Stimulated activated naive CD4-positive, alpha-beta T cell (primary cell): ENCODE data around the gene L2HGDH.
"Not testable (repeated sequence)": the region's sequence is repeated elsewhere in the genome, so short reads cannot be mapped to it uniquely, and the experiment has no call there.

Source experiments
- DNase-seq, 6 experiments: peaks; one replicate each; lab custom pipeline; 2025; lab: John Stamatoyannopoulos, UW

The L2HGDH gene

DNA sequence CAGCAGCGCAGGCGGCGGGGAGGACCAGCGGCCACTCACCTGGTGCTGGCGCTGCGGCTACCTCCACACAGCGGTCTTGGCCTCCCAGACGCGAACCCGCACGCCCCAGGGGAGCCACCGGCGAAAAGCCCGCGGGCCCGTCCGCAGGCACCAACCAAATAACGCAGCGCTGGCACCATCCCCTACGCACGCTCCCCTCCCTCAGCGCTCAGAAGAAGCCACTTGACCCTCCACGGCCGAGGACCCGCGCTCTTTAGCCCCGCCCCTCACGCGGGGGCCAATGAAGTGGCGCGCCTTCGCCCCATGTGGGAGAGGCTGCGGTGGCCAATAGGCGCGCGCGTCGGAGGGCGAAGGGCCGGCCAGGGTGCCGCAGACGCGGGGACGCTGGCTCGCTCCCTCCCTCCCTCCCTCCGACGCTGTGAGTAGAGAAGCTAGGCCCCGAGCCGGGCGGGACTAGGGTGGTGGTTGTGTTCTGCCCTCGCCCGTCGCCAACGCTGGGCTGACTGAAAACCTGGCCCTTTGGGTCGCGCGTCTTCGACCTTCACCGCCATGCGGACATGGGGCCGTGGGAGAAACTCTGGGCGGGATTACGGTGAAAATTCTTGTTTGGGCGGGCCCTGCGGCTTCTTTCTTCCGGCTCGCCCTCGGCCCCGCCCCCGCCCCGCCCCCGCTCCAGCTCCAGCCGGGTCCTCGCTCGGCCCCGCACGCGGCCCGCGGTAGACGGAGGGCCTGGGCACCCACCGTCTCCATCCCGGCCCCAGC, at the start of gene L2HGDH, which contains the start of gene DMAC2L:
Gene L2HGDH, minus strand, starts transcription at position 258 of the 762 bp plus-strand sequence. Its CDS starts 79 bp downstream, at position 179.
Gene DMAC2L, plus strand, starts transcription at position 353 of the 762 bp plus-strand sequence. CDS start 9,164 bp downstream, outside the sequence.
- peak; percentile 80 to 97 (median 92) for DNase-seq

- no peak for DNase-seq
Measured at GRCh38 chr14:50360851-50361250, 48.8 kb upstream of the L2HGDH start.

DNA sequence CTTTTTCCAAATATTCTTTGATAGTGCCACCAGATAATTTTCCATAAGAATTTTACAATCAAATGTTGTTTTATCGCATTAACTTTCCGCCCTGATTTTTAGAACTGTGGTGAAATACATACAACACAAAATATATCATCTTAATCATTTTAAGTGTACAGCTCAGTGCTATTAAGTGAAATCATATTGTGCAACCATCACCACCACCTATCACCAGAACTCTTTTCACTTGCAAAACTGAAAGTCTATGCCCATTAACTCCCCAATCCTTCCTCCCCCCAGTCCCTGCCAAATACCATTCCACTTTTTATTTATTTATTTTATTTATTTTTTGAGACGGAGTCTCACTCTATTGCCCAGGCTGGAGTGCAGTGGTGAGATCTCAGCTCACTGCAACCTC, 48.1 kb upstream of the L2HGDH start:
- DNase-seq: no peak

- no peak for DNase-seq
Measured at GRCh38 chr14:50359631-50360030, 47.6 kb upstream of the L2HGDH start.

DNA sequence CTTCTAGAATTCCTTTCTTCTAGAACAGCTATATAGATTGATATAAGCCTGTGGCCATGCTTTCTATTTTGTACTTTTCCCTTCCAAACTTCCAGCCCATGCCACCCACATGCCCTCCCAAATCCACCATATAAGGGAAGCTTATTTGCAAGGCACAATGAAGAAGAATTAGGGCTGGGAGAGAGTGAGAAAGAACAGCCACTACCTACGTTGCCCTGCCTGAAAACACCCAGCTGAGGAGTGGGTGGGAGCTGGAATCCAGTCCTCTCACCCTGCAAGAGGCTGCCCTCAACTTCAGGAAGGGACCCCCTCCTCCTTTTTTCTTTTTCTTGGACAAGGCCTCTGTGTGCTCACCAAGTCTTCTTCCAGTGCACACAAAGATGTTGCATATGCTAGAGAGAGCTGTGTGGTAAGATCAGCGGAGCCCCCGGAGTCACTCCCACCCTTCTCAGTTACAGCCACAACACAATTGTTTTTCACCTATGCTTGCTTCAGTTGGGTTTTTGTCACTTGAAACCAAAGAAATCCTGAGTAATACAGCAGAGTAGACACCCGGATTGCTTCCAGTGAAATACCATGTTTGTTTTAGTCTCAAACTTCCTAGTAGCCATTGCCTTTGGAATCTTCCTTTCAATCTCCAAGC, 45.8 kb upstream of the L2HGDH start:
- no peak for DNase-seq

- no peak for DNase-seq
Measured at GRCh38 chr14:50357124-50357523, 45.1 kb upstream of the L2HGDH start.

GRCh38 chr14:50356283-50356682, 44.3 kb upstream of the L2HGDH start:
- not testable (repeated sequence) for DNase-seq

DNA sequence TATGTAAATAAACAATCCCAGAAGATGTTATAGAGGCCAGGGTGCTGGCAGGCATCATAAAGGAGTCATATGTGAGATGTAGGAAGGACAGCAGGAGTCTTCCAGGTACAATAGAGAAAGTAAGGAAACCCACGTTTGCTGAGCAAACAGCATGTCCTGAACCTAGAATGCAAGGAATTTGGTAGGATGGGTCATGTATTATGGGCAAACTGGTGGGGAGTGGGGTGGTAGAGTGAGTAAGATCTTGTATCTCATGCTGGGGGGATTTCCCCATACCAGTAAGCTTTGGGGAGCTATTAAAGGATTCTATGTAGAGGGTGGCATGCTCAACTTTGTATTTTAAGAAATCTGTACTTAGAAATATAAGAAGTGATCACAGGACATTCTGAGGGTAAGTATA, 43.7 kb upstream of the L2HGDH start:
- DNase-seq: no peak

DNA sequence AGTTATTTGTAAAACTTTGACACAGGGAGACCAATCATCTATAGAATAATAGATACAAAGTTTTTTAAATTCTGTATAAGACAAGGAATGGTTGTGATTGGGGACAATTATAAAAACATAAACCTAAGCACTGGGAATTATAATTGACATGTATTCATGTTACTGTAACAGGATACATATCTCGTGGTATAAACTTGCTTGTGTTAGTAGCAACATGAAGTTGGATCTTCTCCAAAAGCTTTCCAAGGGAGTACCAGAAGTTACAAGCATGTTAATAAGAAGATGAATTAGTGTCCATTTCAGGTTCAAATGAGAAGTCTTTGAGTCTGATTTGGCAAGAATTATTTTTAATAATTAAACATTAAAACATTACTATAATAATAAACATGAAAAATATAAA, 42.5 kb upstream of the L2HGDH start:
- DNase-seq: no peak

- DNase-seq: no peak
Measured at GRCh38 chr14:50353126-50353525, 41.1 kb upstream of the L2HGDH start.

DNA sequence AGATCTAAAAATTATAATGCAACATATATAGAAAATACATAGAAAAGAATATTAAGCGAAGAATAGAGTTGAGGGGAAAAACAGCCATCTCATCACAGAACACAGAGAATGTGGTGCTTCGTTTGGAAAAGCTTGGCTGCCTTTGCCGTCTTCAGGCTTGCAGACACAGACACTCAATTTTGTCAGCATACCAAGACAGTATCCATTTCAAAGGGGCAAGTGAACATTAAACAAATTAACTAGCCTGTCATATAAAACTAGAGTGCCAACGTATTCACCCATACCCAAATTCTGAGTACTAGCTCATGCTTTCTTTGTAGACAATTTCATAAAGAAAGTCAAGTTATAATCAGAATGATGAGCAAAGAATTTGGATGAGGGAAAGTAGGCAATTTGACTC, 40.6 kb upstream of the L2HGDH start:
- no peak for DNase-seq

GRCh38 chr14:50350975-50351374, 38.9 kb upstream of the L2HGDH start:
- no peak for DNase-seq

GRCh38 chr14:50348933-50349332, 36.9 kb upstream of the L2HGDH start:
- DNase-seq: no peak

DNA sequence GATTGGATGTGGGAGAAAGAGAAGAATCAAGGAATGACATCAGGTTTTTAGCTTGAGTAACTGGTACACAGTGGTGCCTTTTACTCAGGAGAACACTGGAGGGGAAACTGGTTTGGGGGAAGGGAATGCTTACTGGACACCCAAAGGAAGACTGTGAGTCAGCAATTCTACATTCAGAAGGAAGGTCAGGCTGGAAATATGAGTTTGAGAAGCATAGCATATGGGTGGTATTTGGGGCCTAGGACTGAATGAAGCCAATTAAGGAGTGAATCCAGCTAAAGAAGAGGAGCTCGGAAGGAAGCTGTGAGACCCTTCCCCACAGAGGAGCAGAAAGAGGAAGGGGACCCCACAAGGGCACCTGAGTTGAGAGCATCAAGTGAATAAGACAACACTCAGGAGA, 35.5 kb upstream of the L2HGDH start:
- DNase-seq: no peak

DNA sequence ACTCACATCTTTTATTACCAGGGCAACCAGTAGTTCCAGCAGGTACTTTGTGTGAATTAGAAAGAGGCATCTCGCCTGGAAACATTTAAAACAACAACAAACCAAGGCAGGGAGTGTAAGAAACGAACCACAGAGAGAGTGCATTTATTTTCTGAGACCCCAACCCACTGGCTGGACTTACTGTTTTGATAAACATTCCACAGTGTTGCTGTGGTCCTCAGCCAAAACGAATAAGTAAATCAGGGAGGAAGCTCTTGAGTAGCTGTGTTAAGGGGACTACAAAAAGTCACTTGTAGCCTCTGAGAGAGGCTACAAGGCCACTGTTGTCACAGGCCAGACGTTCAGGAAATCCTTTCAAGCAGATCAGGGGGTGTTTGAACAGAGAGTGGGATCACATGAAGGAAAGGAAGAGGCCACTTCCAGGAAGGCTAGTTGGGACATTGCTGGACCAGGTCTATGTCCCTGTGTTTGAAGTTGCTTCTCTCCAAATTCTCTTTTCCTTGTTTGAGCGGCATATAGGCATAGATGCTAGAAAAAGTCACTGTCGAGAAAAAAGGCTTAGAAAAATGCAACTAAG, 33.9 kb upstream of the L2HGDH start:
- DNase-seq: no peak

- DNase-seq: no peak
Measured at GRCh38 chr14:50344876-50345563, 33.0 kb upstream of the L2HGDH start.

- DNase-seq: no peak
Measured at GRCh38 chr14:50344116-50344775, 32.2 kb upstream of the L2HGDH start.

DNA sequence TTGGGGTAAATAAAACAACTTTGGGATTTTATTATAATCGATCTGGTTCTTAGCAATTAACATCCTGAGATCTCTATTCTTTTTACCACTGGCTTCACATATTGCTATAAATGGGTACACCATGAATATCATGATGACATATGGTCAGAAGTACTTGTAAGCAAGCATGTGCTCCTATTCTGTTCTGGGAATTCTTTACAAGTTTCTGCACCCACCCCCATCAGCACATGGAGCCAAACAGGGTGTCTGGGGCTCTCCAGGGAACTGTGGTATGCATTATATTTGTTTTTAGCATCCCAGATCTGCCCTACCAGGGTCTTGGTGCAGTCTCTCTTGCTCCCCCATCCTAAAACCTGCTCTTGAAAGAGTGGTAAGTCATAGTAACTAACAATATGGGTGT, 31.4 kb upstream of the L2HGDH start:
- DNase-seq: no peak

GRCh38 chr14:50342221-50343078, 30.4 kb upstream of the L2HGDH start:
- peak in 5 of 6 experiments; percentile 14 to 52 (median 28) for DNase-seq

- DNase-seq: no peak
Measured at GRCh38 chr14:50340963-50341362, 28.9 kb upstream of the L2HGDH start.

- no peak for DNase-seq
Measured at GRCh38 chr14:50340045-50340444, 28.0 kb upstream of the L2HGDH start.
